GM12865 (cell line): Measurements from ENCODE around the gene SIRT2.

ENCODE experiments used
- DNase-seq: peaks from one replicate; pipeline ENCODE4 v3.0.0; 2010; ENCODE audit warnings: low read depth
- H3K4me3 ChIP-seq: 2 replicates; pipeline ENCODE4 v1.5.1; 2011; ENCODE audit warnings: mild to moderate bottlenecking, low read depth, low read length, control low read depth
- TF ChIP-seq, protein P1 (sequence below): IDR thresholded peaks from 2 replicates; pipeline ENCODE4 v1.5.1; 2011; ENCODE audit warnings: low read length, control low read depth, low read depth, inconsistent platforms; ENCODE audit not compliant: insufficient read depth; ENCODE audit errors: missing control alignments

The SIRT2 gene

DNA sequence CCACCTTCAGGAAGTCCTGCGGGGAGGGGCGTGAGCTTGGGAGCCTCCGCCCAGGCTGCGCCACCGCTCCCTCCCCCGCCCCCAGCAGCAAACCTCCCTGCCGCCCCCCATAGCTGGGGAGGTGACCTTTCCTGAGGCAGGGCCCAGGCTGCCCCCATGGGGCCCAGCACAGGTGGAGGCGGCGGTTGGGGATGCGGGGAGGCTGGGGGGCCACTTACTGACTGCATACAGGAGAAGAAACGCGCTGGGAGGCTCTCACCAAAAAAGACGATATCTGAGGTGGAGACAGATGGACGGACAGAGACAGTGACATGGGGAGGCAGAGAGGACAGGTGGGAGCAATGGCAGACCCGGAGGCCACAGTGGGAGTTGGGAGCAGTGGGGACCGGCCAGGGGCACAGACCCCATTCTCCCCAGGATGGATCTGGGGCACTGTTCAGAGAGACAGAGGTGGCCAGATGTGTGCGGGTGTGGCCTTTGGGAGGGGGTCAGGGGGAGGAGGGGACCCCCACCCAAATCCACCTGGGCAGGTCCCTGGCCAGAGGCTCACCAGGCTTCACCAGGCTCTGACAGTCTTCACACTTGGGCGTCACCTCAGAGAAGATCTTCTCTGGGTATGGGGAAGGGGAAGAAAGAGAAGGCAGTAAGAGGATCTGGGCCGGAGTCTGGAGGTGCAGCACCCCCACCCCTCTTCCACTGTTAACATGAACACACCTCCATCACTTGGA, 18.4 kb downstream of the SIRT2 start:
- TF ChIP-seq, protein P1, sequence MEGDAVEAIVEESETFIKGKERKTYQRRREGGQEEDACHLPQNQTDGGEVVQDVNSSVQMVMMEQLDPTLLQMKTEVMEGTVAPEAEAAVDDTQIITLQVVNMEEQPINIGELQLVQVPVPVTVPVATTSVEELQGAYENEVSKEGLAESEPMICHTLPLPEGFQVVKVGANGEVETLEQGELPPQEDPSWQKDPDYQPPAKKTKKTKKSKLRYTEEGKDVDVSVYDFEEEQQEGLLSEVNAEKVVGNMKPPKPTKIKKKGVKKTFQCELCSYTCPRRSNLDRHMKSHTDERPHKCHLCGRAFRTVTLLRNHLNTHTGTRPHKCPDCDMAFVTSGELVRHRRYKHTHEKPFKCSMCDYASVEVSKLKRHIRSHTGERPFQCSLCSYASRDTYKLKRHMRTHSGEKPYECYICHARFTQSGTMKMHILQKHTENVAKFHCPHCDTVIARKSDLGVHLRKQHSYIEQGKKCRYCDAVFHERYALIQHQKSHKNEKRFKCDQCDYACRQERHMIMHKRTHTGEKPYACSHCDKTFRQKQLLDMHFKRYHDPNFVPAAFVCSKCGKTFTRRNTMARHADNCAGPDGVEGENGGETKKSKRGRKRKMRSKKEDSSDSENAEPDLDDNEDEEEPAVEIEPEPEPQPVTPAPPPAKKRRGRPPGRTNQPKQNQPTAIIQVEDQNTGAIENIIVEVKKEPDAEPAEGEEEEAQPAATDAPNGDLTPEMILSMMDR = no peak
- no peak for DNase-seq
- no peak overlapping the region for H3K4me3 ChIP-seq

DNA sequence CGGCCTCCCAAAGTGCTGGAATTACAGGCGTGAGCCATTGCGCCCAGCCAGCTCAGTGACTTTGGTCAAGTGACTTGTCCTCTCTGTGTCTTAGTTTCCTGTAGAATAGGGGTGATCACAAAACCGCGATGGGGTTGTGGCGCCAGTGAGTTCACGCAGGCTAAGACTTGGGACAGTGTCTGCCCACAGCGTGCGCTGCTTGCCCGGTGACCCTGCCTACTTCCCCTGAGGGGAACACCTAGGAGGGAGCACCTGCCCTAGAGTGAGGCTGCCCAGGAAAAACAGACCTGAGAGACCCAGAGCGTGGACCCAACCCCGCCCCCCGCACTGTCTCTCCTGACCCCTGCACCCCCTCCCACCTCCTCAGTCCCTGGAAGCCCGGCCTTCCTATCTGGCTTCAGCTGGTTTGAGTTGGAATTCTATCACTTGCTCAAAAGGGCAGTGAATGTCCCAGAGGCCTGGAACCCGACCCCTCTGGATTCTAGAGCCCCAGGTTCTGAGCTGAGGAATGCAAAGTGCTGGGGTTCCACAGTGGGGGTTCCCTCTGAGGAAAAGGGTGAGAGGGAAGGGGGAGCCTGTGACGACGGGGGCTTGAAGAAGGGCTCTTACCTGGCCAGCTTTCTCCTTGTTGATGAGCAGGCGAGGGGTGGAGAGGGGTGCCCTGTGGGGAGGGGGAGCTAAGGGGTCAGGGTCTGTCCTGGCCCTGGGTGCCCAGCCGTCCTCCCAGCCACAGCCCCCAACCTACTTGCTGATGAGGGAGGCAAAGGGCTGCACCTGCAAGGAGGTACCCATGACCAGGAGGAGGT, 19.1 kb downstream of the SIRT2 start:
- DNase-seq = no peak
- no peak overlapping the region for H3K4me3 ChIP-seq
- TF ChIP-seq, protein P1 = no peak

DNA sequence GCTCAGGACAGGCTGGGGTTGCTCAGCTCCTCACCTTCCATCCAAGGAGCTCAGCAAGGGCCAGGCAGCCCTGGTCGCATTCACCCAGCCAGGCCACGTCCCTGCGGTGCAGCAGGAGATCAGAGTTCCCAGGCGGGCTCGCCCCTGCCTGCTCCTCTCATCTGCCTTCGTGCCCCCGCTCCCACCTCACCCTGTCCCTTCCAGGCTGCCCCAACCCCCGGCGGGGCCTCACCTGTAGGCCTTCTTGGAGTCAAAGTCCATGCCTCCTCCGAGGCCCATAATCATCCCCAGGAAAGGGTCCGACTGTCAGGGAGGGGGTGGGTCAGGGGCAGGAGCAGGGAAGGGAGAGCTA, 20.0 kb downstream of the SIRT2 start:
- H3K4me3 ChIP-seq = no peak overlapping the region
- TF ChIP-seq, protein P1 = no peak
- no peak for DNase-seq

DNA sequence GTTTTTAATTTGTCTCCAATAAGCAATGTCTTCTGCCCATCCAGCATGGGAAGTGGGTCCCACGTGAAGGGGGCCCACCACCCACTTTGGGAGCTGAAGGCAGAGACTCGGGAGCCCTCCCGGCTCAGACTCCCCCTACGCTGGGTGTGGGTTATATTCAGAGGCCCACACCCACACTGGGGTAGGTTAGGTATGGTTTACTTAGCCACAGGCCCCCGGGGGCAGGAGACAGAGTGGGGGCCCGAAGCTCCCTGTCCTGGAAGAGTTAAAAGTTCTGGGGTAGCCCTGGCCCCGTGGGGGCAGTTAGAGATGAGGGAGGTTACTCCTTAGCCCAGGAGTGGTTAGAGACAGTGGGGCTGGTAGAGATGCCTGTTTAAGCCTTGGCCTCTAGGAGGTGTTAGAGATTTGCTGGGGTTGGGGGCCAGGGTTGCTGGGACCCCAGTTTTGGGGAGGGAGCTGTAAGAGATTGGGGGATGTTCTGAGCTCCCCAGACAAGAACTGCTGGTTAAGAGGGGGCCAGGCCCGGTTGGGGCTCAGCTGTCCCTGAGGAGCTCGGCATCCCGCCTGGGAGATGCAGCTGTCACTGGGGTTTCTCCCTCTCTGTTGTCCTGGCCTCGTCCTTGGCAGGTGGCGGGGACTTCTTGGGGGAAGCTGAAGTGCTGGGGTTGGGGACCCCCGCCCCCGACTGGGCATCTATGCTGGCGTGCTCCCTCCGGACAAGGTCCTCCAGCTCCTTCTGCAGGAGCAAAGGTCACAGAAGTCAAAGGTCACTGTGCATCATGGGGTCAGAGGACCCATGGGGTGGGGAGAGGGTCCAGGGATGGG, 20.6 kb downstream of the SIRT2 start:
- TF ChIP-seq, protein P1 = peak; percentile 14

DNA sequence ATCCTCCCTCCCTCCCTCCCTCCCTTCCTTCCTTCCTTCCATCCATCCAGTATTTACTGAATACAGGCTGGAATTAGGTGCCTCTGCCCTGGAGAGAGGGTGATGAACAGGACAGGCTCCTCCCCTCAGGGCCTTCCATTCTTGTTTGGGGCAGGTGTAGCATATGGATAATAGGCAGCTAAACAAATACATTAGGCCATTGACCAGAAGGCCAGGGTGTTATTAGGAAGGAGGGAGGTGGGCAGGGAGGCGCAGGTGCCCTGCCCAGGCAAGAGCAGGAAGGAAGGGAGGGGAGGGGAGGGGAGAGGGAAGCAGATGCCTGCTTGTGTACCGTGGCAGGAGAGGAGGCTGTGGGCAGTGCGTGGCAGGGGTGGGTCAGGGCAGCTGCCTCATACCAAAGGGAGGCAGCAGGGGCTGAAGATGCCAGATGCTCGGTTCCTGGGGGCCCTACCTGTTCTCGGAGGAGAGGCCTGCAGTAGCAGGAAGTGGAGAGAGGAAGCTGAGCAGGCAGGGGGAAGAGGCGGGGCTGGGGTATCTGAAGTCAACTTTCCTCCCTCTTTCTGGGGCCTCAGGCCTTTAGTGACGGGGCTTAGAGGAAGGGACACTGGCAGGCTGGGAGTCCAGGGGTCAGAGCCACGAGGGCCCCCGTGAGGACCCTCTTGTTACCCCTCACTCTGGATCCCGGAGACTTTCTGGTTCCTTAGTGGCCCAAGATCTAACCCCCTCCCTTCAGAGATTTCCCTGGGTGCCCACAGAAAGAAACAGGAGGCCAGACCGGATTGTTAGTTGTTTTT, 21.4 kb downstream of the SIRT2 start, which contains the start of gene RINL:
Gene RINL, minus strand, starts transcription at position 495 of the 794 bp plus-strand sequence. CDS start 1,533 bp downstream, outside the sequence.
- peak; percentile 85 for DNase-seq
- peak within 1 kb of the TSS; percentile 78 for H3K4me3 ChIP-seq
- TF ChIP-seq, protein P1 = no peak

More for the DNA sequence above, 20.6 kb downstream of the SIRT2 start:
- no peak for DNase-seq
- H3K4me3 ChIP-seq = peak overlapping the region; percentile 78
